Transverse colon (tissue), 4 donors: ENCODE data around the gene PARS2.
A peak's percentile ranks its signal among the peaks of the same experiment; 100 is the strongest.

Experiments used
- CTCF ChIP-seq, 5 experiments: fragments of 200-600 bp in 3 of 5; fragments of 450-650 bp in 2 of 5; sonication (generic) in 3 of 5; IDR thresholded peaks; 1 replicate in 2 of 5; 2 replicates in 3 of 5; pipeline ENCODE4 v1.5.1; 2016 to 2017; ENCODE audit warnings: antibody characterized with exemption in 5 of 5, inconsistent platforms in 3 of 5, mild to moderate bottlenecking in 2 of 5, moderate library complexity in 1 of 5
- EP300 ChIP-seq: sonication (generic); formaldehyde crosslinking; IDR thresholded peaks from one replicate; pipeline ENCODE4 v1.6.1; 2017; ENCODE audit warnings: antibody characterized with exemption, low read depth
- POLR2A ChIP-seq: fragments of 450-650 bp; IDR thresholded peaks from one replicate; pipeline ENCODE4 v1.6.1; 2016; ENCODE audit warnings: antibody characterized with exemption, mild to moderate bottlenecking, moderate library complexity
- POLR2AphosphoS5 ChIP-seq, 3 donors: sonication (generic); formaldehyde crosslinking; IDR thresholded peaks; one replicate each; pipeline ENCODE4 v1.6.1; 2016; ENCODE audit warnings: antibody characterized with exemption in 3 of 3

- TF ChIP-seq CTCF (IDR thresholded peaks at IDR 0.05) (peak in 1 of 5 experiments; percentile 31), EP300 (no peak), POLR2AphosphoS5 (IDR thresholded peaks at IDR 0.05) (peak; percentile 90 to 94 (median 92)), POLR2A (peak; percentile 89)
Measured at GRCh38 chr1:54764133-54764921, at the start of gene PARS2.
